A673 (cell line): Measurements from ENCODE around the gene YTHDF1. TPM values are rescaled to one million over a fixed set of nuclear protein-coding genes. Genes with fewer than 3 reads are reported as not detected.

ENCODE experiments used
- BruUV-seq: library from RNA; stranded (reverse); fragments of 400-500 nt; replicated peaks from 2 replicates; lab custom pipeline; 2021; lab: Mats Ljungman, UMichigan
- CTCF ChIA-PET: fragments of 300-600 bp; sonication (Branson Sonifier 250); formaldehyde crosslinking; loops from one replicate; lab custom pipeline; 2022; ENCODE audit warnings: antibody characterized with exemption; lab: Charles Lee
- POLR2A ChIA-PET: fragments of 300-600 bp; sonication (Branson Sonifier 250); formaldehyde crosslinking; loops from one replicate; lab custom pipeline; 2022; ENCODE audit warnings: antibody characterized with exemption; ENCODE audit not compliant: low non-redundant PET; lab: Charles Lee
- DNase-seq: peaks from one replicate; pipeline ENCODE4 v3.0.0-alpha.2; 2015; ENCODE audit warnings: low spot score
- H3K27ac ChIP-seq: fragments of 200-600 bp; sonication (generic); 2 replicates; pipeline ENCODE4 v1.5.1; 2016; ENCODE audit warnings: mixed run types, low read depth, mild to moderate bottlenecking, mixed read lengths, antibody characterized with exemption, low read length; ENCODE audit not compliant: poor library complexity, severe bottlenecking
- H3K27me3 ChIP-seq: fragments of 200-600 bp; sonication (generic); replicated peaks from 2 replicates; pipeline ENCODE4 v1.6.1; 2017; ENCODE audit warnings: mixed run types, low read depth, mild to moderate bottlenecking, mixed read lengths, antibody characterized with exemption, low read length; ENCODE audit not compliant: insufficient read depth, poor library complexity
- H3K36me3 ChIP-seq: fragments of 200-600 bp; sonication (generic); 2 replicates; pipeline ENCODE4 v1.6.1; 2016; ENCODE audit warnings: mixed run types, mild to moderate bottlenecking, mixed read lengths, antibody characterized with exemption, low read length; ENCODE audit not compliant: insufficient read depth, poor library complexity, severe bottlenecking
- H3K4me1 ChIP-seq: fragments of 200-600 bp; sonication (generic); 2 replicates; pipeline ENCODE4 v1.6.1; 2017; ENCODE audit warnings: mixed run types, mild to moderate bottlenecking, mixed read lengths, antibody characterized with exemption, low read length; ENCODE audit not compliant: insufficient read depth, poor library complexity, severe bottlenecking
- H3K4me3 ChIP-seq: fragments of 200-600 bp; sonication (generic); 2 replicates; pipeline ENCODE4 v1.5.1; 2016; ENCODE audit warnings: low read depth, mixed run types, mild to moderate bottlenecking, mixed read lengths, low read length; ENCODE audit not compliant: poor library complexity, severe bottlenecking
- H3K9me3 ChIP-seq: fragments of 200-600 bp; sonication (generic); 2 replicates; pipeline ENCODE4 v1.6.1; 2016; ENCODE audit warnings: mixed run types, low read depth, mild to moderate bottlenecking, mixed read lengths, antibody characterized with exemption, low read length; ENCODE audit not compliant: poor library complexity, severe bottlenecking
- CTCF ChIP-seq: fragments of 300-800, 200-600 bp; sonication (generic); conservative IDR thresholded peaks from 2 replicates; pipeline ENCODE4 v1.5.1; 2017; ENCODE audit warnings: low read depth, mild to moderate bottlenecking, antibody characterized with exemption, low read length, moderate library complexity, mixed read lengths
- EZH2 ChIP-seq: fragments of 200-600 bp; sonication (generic); IDR thresholded peaks from 2 replicates; pipeline ENCODE4 v1.6.1; 2017; ENCODE audit warnings: borderline replicate concordance, low read depth, mild to moderate bottlenecking, mixed read lengths, antibody characterized with exemption, low read length; ENCODE audit not compliant: poor library complexity, severe bottlenecking
- intact Hi-C: fragments of 100-400 bp; cut with micrococcal nuclease; formaldehyde crosslinking; loops from one replicate; pipeline ENCODE4 v1.10.0; 2022; ENCODE audit not compliant: unreplicated experiment
- total RNA-seq: library from RNA; stranded (reverse); gene quantifications from 2 replicates; pipeline ENCODE4 v1.2.3, GENCODE V29; 2021

YTHDF1 gene
- total RNA-seq, 1 experiment from 2014 or later, result 52.4 TPM

GRCh38 chr20:63220696-63221399 lies 4.9 kb upstream of the YTHDF1 start:
- no peak for DNase-seq
- POLR2A ChIA-PET, result no interaction called here
- H3K4me1 ChIP-seq, result no peaks in the 10 kb centered on the region
- H3K9me3 ChIP-seq, result no peaks in the 10 kb centered on the region
- intact Hi-C loops, result no loop called here
- no TSS peak for BruUV-seq
- H3K36me3 ChIP-seq, result no peaks in the 10 kb centered on the region
- H3K4me3 ChIP-seq, result no peak overlapping the region
- CTCF ChIA-PET, result no interaction called here
- H3K27ac ChIP-seq, result no peak overlapping the region
- TF ChIP-seq EZH2, result no peak
- TF ChIP-seq CTCF, result no peak
- peaks cover 14% of the 10 kb centered on the region for H3K27me3 ChIP-seq

GRCh38 chr20:63219866-63220521 lies 4.1 kb upstream of the YTHDF1 start:
- Histone ChIP-seq H3K36me3 (no peaks in the 10 kb centered on the region), H3K9me3 (no peaks in the 10 kb centered on the region), H3K4me1 (no peaks in the 10 kb centered on the region), H3K4me3 (no peak overlapping the region), H3K27me3 (peaks cover 14% of the 10 kb centered on the region), H3K27ac (no peak overlapping the region)
- CTCF ChIA-PET, result no interaction called here
- POLR2A ChIA-PET, result no interaction called here
- no TSS peak for BruUV-seq
- no peak for DNase-seq
- TF ChIP-seq CTCF (no peak), EZH2 (no peak)
- intact Hi-C loops, result no loop called here

GRCh38 chr20:63219447-63219821 lies 3.5 kb upstream of the YTHDF1 start:
- H3K4me1 ChIP-seq, result no peaks in the 10 kb centered on the region
- H3K27me3 ChIP-seq, result peaks cover 14% of the 10 kb centered on the region
- peaks cover 3% of the 10 kb centered on the region for H3K36me3 ChIP-seq
- ChIA-PET CTCF (no interaction called here), POLR2A (no interaction called here)
- TF ChIP-seq CTCF (no peak), EZH2 (no peak)
- no peak overlapping the region for H3K4me3 ChIP-seq
- no peak for DNase-seq
- intact Hi-C loops, result no loop called here
- no TSS peak for BruUV-seq
- H3K9me3 ChIP-seq, result no peaks in the 10 kb centered on the region
- H3K27ac ChIP-seq, result no peak overlapping the region
